ENCODE results near the gene ZBTB11.

DNA sequence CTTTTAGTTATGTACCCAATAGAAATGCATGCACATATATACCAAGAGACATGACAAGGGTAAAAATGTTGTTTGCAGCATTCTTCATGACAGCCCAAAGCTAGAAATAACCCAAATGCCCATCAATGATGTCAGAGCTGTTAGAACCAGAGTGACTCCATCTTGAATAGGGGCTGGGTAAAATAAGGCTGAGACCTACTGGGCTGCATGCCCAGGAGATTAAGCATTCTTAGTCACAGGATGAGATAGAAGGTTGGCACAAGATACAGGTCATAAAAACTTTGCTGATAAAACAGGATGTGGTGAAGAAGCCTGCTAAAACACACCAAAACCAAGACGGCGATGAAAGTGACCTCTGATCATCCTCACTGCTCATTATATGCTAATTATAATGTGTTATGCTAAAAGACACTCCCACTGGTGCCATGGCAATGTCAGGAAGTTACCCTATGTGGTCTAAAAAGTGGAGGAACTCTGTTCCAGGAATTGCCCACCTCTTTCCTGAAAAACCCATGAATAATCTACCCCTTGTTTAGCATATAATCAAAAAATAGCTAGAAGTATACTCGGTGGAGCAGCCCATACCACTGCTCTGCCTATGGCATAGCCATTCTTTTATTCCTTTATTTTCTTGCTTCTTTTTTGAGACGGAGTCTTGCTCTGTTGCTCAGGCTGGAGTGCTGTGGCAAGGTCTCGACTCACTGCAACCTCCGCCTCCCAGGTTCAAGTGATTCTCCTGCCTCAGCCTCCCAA, 32.9 kb downstream of the ZBTB11 start:
- TF ChIP-seq, protein P1, sequence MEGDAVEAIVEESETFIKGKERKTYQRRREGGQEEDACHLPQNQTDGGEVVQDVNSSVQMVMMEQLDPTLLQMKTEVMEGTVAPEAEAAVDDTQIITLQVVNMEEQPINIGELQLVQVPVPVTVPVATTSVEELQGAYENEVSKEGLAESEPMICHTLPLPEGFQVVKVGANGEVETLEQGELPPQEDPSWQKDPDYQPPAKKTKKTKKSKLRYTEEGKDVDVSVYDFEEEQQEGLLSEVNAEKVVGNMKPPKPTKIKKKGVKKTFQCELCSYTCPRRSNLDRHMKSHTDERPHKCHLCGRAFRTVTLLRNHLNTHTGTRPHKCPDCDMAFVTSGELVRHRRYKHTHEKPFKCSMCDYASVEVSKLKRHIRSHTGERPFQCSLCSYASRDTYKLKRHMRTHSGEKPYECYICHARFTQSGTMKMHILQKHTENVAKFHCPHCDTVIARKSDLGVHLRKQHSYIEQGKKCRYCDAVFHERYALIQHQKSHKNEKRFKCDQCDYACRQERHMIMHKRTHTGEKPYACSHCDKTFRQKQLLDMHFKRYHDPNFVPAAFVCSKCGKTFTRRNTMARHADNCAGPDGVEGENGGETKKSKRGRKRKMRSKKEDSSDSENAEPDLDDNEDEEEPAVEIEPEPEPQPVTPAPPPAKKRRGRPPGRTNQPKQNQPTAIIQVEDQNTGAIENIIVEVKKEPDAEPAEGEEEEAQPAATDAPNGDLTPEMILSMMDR (IDR thresholded peaks at IDR 0.05): no peak
- no peak for TF ChIP-seq POLR2A (IDR thresholded peaks at IDR 0.05)
